ENCODE data around the gene DAP. TPM values are rescaled to one million over a fixed set of nuclear protein-coding genes. Genes with fewer than 3 reads are reported as not detected.

Gene DAP
- total RNA-seq, 1 experiment from 2014 or later, result 108 TPM

GRCh38 chr5:10792336-10792735, 31.3 kb upstream of the DAP start:
- intact Hi-C loops (cut with micrococcal nuclease; ENCODE audit: unreplicated experiment) (no loop called here), in situ Hi-C loops (cut with HindIII; ENCODE audit: low pct_unique_long_range_greater_than_20kb, low sequenced_read_pairs) (no loop called here)
- POLR2A ChIA-PET, result no interaction called here
- Histone ChIP-seq H3K36me3 (ENCODE audit: control insufficient read depth, insufficient read depth, low read length) (no peaks in the 10 kb centered on the region), H3K4me1 (ENCODE audit: control insufficient read depth, insufficient read depth, low read length) (no peaks in the 10 kb centered on the region), H3K4me3 (ENCODE audit: low read depth in 2 of 2, low read length in 2 of 2) (no peak overlapping the region), H3K27ac (ENCODE audit: low read length) (no peak overlapping the region), H3K9me3 (ENCODE audit: control insufficient read depth, insufficient read depth, low read depth, low read length) (no peaks in the 10 kb centered on the region), H3K27me3 (ENCODE audit: control insufficient read depth, insufficient read depth, low read length) (no peaks in the 10 kb centered on the region)
- ATAC-seq, result no peak
- no peak for DNase-seq (ENCODE audit: low read depth, low spot score)
- CTCF ChIA-PET, result no interaction called here
- no TSS peak for BruUV-seq (replicated peaks)
- no peak for TF ChIP-seq TCF7L2 (IDR thresholded peaks at IDR 0.05; ENCODE audit: low read depth, low read length)
- no peak for TF ChIP-seq SIN3A (IDR thresholded peaks at IDR 0.05; ENCODE audit: borderline replicate concordance, insufficient read depth, low read depth, low read length)
- no peak for TF ChIP-seq CTCF (IDR thresholded peaks at IDR 0.05)
- no peak for TF ChIP-seq REST (IDR thresholded peaks at IDR 0.05; ENCODE audit: insufficient read depth in 1 of 2, low read depth in 2 of 2, low read length in 1 of 2)
- no peak for TF ChIP-seq POLR2AphosphoS5 (IDR thresholded peaks at IDR 0.05; ENCODE audit: low read depth, low read length)

- in situ Hi-C loops (cut with HindIII; ENCODE audit: low pct_unique_long_range_greater_than_20kb, low sequenced_read_pairs), result no loop called here
- no peaks in the 10 kb centered on the region for H3K4me1 ChIP-seq (ENCODE audit: control insufficient read depth, insufficient read depth, low read length)
- intact Hi-C loops (cut with micrococcal nuclease; ENCODE audit: unreplicated experiment), result no loop called here
- no peak overlapping the region for H3K27ac ChIP-seq (ENCODE audit: low read length)
- CTCF ChIA-PET, result no interaction called here
- no peaks in the 10 kb centered on the region for H3K9me3 ChIP-seq (ENCODE audit: control insufficient read depth, insufficient read depth, low read depth, low read length)
- H3K4me3 ChIP-seq (ENCODE audit: low read depth in 2 of 2, low read length in 2 of 2), result no peak overlapping the region
- H3K27me3 ChIP-seq (ENCODE audit: control insufficient read depth, insufficient read depth, low read length), result no peaks in the 10 kb centered on the region
- ATAC-seq (no peak), DNase-seq (ENCODE audit: low read depth, low spot score) (no peak)
- no TSS peak for BruUV-seq (replicated peaks)
- POLR2A ChIA-PET, result no interaction called here
- no peaks in the 10 kb centered on the region for H3K36me3 ChIP-seq (ENCODE audit: control insufficient read depth, insufficient read depth, low read length)
- no peak for TF ChIP-seq CTCF (IDR thresholded peaks at IDR 0.05)
- TF ChIP-seq SIN3A (IDR thresholded peaks at IDR 0.05; ENCODE audit: borderline replicate concordance, insufficient read depth, low read depth, low read length), result no peak
- no peak for TF ChIP-seq POLR2AphosphoS5 (IDR thresholded peaks at IDR 0.05; ENCODE audit: low read depth, low read length)
These were observed 28.7 kb upstream of the DAP start for GRCh38 chr5:10789726-10790125.

GRCh38 chr5:10789021-10789420, 28.0 kb upstream of the DAP start:
- Histone ChIP-seq H3K9me3 (ENCODE audit: control insufficient read depth, insufficient read depth, low read depth, low read length) (no peaks in the 10 kb centered on the region), H3K27ac (ENCODE audit: low read length) (no peak overlapping the region), H3K27me3 (ENCODE audit: control insufficient read depth, insufficient read depth, low read length) (no peaks in the 10 kb centered on the region), H3K36me3 (ENCODE audit: control insufficient read depth, insufficient read depth, low read length) (no peaks in the 10 kb centered on the region), H3K4me3 (ENCODE audit: low read depth in 2 of 2, low read length in 2 of 2) (no peak overlapping the region), H3K4me1 (ENCODE audit: control insufficient read depth, insufficient read depth, low read length) (no peaks in the 10 kb centered on the region)
- ChIA-PET POLR2A (no interaction called here), CTCF (no interaction called here)
- in situ Hi-C loops (cut with HindIII; ENCODE audit: low pct_unique_long_range_greater_than_20kb, low sequenced_read_pairs), result no loop called here
- ATAC-seq, result no peak
- intact Hi-C loops (cut with micrococcal nuclease; ENCODE audit: unreplicated experiment), result no loop called here
- BruUV-seq (replicated peaks), result no TSS peak
- TF ChIP-seq SIN3A (IDR thresholded peaks at IDR 0.05; ENCODE audit: borderline replicate concordance, insufficient read depth, low read depth, low read length), result no peak
- no peak for TF ChIP-seq REST (IDR thresholded peaks at IDR 0.05; ENCODE audit: insufficient read depth in 1 of 2, low read depth in 2 of 2, low read length in 1 of 2)
- no peak for TF ChIP-seq CTCF (IDR thresholded peaks at IDR 0.05)
- TF ChIP-seq POLR2AphosphoS5 (IDR thresholded peaks at IDR 0.05; ENCODE audit: low read depth, low read length), result no peak
- no peak for TF ChIP-seq TCF7L2 (IDR thresholded peaks at IDR 0.05; ENCODE audit: low read depth, low read length)
- no peak for DNase-seq (ENCODE audit: low read depth, low spot score)
